Hematopoietic multipotent progenitor cell treated with erythropoietin and hydrocortisone succinate and interleukin-3 and kit ligand, for 6 days (in vitro differentiated cells): ENCODE measurements around the gene NAGPA.
"Not testable (repeated sequence)": the region's sequence is repeated elsewhere in the genome, so short reads cannot be mapped to it uniquely, and the experiment has no call there.

Experiments used
- DNase-seq: peaks from one replicate; pipeline ENCODE4 v3.0.0-alpha.2; 2015

The NAGPA gene

GRCh38 chr16:5060073-5060641 is 26.4 kb upstream of the NAGPA start:
- DNase-seq: no peak

GRCh38 chr16:5059386-5060072 is 25.8 kb upstream of the NAGPA start:
- DNase-seq: no peak

GRCh38 chr16:5058476-5058875 is 24.7 kb upstream of the NAGPA start:
- no peak for DNase-seq

- DNase-seq: peak; percentile 87
These were observed 22.6 kb upstream of the NAGPA start for GRCh38 chr16:5056352-5056751.

- DNase-seq: no peak
These were observed 21.4 kb upstream of the NAGPA start for GRCh38 chr16:5054876-5055865.

GRCh38 chr16:5046914-5047313 is 13.2 kb upstream of the NAGPA start:
- DNase-seq: no peak

- no peak for DNase-seq
These were observed 11.9 kb upstream of the NAGPA start for GRCh38 chr16:5045499-5046115.

GRCh38 chr16:5044581-5044980 is 10.8 kb upstream of the NAGPA start:
- not testable (repeated sequence) for DNase-seq

GRCh38 chr16:5044011-5044540 is 10.3 kb upstream of the NAGPA start:
- DNase-seq: no peak

GRCh38 chr16:5042574-5043171 is 8.9 kb upstream of the NAGPA start:
- DNase-seq: no peak

- no peak for DNase-seq
These were observed 7.9 kb upstream of the NAGPA start for GRCh38 chr16:5041600-5042133.

- DNase-seq: no peak
These were observed 6.7 kb upstream of the NAGPA start for GRCh38 chr16:5040451-5040850.

GRCh38 chr16:5036228-5037156 is 2.8 kb upstream of the NAGPA start:
- no peak for DNase-seq

GRCh38 chr16:5035909-5036227 is 2.1 kb upstream of the NAGPA start:
- no peak for DNase-seq

GRCh38 chr16:5034167-5034523 is 410 bp upstream of the NAGPA start:
- DNase-seq: peak; percentile 17

GRCh38 chr16:5032748-5033167 is 977 bp downstream of the NAGPA start:
- peak; percentile 40 for DNase-seq

GRCh38 chr16:5031601-5032000 is 2.1 kb downstream of the NAGPA start:
- DNase-seq: no peak

- no peak for DNase-seq
These were observed 3.4 kb downstream of the NAGPA start for GRCh38 chr16:5030251-5030870.

GRCh38 chr16:5028950-5029475 is 4.7 kb downstream of the NAGPA start:
- no peak for DNase-seq

- DNase-seq: no peak
These were observed 6.0 kb downstream of the NAGPA start for GRCh38 chr16:5027575-5028235.
